Hepatocyte (in vitro differentiated cells): ENCODE results near the gene KANK4.

Experiments used
- EZH2phosphoT487 ChIP-seq: fragments of 200-600 bp; sonication (generic); IDR thresholded peaks from one replicate; pipeline ENCODE4 v1.6.1; 2018; ENCODE audit warnings: antibody characterized with exemption, mild to moderate bottlenecking, low read depth, moderate library complexity; ENCODE audit not compliant: unreplicated experiment, severe bottlenecking
- TF ChIP-seq, protein P1 (sequence below): fragments of 200-600 bp; sonication (generic); IDR thresholded peaks from 2 replicates; pipeline ENCODE4 v1.5.1; 2016; ENCODE audit warnings: antibody characterized with exemption, mild to moderate bottlenecking; ENCODE audit not compliant: poor library complexity

DNA sequence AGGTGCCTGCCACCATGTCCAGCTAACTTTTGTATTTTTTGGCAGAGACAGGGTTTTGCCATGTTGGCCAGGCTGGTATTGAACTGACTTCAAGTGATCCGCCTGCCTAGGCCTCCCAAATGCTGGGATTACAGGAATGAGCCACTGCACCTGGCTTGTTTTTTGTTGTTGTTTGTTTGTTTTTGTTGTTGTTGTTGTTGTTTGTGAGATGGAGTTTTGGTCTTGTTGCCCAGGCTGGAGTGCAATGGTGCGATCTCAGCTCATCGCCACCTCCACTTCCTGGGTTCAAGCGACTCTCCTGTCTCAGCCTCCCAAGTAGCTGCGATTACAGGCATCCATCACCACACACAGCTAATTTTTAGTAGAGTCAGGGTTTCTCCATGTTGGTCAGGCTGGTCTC lies 131.7 kb downstream of the KANK4 start:
- TF ChIP-seq, protein P1, sequence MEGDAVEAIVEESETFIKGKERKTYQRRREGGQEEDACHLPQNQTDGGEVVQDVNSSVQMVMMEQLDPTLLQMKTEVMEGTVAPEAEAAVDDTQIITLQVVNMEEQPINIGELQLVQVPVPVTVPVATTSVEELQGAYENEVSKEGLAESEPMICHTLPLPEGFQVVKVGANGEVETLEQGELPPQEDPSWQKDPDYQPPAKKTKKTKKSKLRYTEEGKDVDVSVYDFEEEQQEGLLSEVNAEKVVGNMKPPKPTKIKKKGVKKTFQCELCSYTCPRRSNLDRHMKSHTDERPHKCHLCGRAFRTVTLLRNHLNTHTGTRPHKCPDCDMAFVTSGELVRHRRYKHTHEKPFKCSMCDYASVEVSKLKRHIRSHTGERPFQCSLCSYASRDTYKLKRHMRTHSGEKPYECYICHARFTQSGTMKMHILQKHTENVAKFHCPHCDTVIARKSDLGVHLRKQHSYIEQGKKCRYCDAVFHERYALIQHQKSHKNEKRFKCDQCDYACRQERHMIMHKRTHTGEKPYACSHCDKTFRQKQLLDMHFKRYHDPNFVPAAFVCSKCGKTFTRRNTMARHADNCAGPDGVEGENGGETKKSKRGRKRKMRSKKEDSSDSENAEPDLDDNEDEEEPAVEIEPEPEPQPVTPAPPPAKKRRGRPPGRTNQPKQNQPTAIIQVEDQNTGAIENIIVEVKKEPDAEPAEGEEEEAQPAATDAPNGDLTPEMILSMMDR, result no peak
- no peak for TF ChIP-seq EZH2phosphoT487
